CD4-positive, alpha-beta T cell (primary cell): ENCODE data around the gene EXOC6. TPM values are rescaled to one million over a fixed set of nuclear protein-coding genes. Genes with fewer than 3 reads are reported as not detected.

ENCODE experiments used
- ATAC-seq: fragments of 200-7000 bp; cut with Tn5 transposase; one replicate; pipeline ENCODE4 v1.10.0; 2022; ENCODE audit warnings: mild to moderate bottlenecking; ENCODE audit not compliant: poor library complexity
- CTCF ChIA-PET: fragments of 350-600 bp; sonication (Branson Sonifier 250); formaldehyde crosslinking; loops from one replicate; lab custom pipeline; 2021; ENCODE audit warnings: antibody characterized with exemption, inconsistent platforms; lab: Charles Lee
- POLR2A ChIA-PET: fragments of 350-600 bp; sonication (Branson Sonifier 250); formaldehyde crosslinking; loops from one replicate; lab custom pipeline; 2021; ENCODE audit warnings: antibody characterized with exemption, inconsistent platforms; lab: Charles Lee
- DNase-seq, 14 experiments: peaks; one replicate each; pipeline ENCODE4 v3.0.0-alpha.2; 2013 to 2020; ENCODE audit warnings: mixed read lengths in 2 of 14
- H3K27ac ChIP-seq, 2 donors: one replicate each; pipeline versions ENCODE4 v1.5.1 to v1.7.0; 2013; ENCODE audit warnings: low read length in 2 of 2, low read depth in 1 of 2, mild to moderate bottlenecking in 1 of 2
- H3K27me3 ChIP-seq, 2 experiments: 1 replicate in 1 of 2; 2 replicates in 1 of 2; pipeline versions ENCODE4 v1.6.1 to v1.7.0; 2013; ENCODE audit warnings: low read length in 2 of 2, control low read depth in 1 of 2, mild to moderate bottlenecking in 1 of 2, moderate library complexity in 1 of 2; ENCODE audit not compliant: insufficient read depth in 2 of 2, control insufficient read depth in 1 of 2
- H3K36me3 ChIP-seq: one replicate; pipeline ENCODE4 v1.6.1; 2013; ENCODE audit warnings: low read length, control low read depth; ENCODE audit not compliant: insufficient read depth
- H3K4me1 ChIP-seq: one replicate; pipeline ENCODE4 v1.6.1; 2013; ENCODE audit warnings: low read length, control low read depth; ENCODE audit not compliant: insufficient read depth
- H3K4me3 ChIP-seq: one replicate; pipeline ENCODE4 v1.5.1; 2013; ENCODE audit warnings: mild to moderate bottlenecking, low read length, moderate library complexity
- H3K9me3 ChIP-seq, 2 experiments: 1 replicate in 1 of 2; 2 replicates in 1 of 2; pipeline versions ENCODE4 v1.6.1 to v1.7.0; 2013; ENCODE audit warnings: low read length in 2 of 2, mild to moderate bottlenecking in 2 of 2, control low read depth in 1 of 2, moderate library complexity in 1 of 2; ENCODE audit not compliant: control insufficient read depth in 1 of 2, insufficient read depth in 1 of 2
- H3K27ac Mint-ChIP-seq: one replicate; pipeline ENCODE4 v1.8.0; 2020; ENCODE audit warnings: mixed read lengths
- H3K27me3 Mint-ChIP-seq: one replicate; pipeline ENCODE4 v1.8.0; 2021; ENCODE audit warnings: mixed read lengths
- H3K36me3 Mint-ChIP-seq: one replicate; pipeline ENCODE4 v1.8.0; 2021; ENCODE audit warnings: low read depth, mixed read lengths
- H3K4me1 Mint-ChIP-seq: one replicate; pipeline ENCODE4 v1.8.0; 2021; ENCODE audit warnings: low read depth, mixed read lengths
- H3K4me3 Mint-ChIP-seq: one replicate; pipeline ENCODE4 v1.8.0; 2020; ENCODE audit warnings: mild to moderate bottlenecking, mixed read lengths
- H3K9me3 Mint-ChIP-seq: one replicate; pipeline ENCODE4 v1.8.0; 2020; ENCODE audit warnings: mixed read lengths
- intact Hi-C, 2 experiments: fragments of 100-400 bp; cut with DNase I in 1 of 2; cut with micrococcal nuclease in 1 of 2; formaldehyde crosslinking; loops; one replicate each; pipeline versions ENCODE4 v1.15.1 to v1.9.0; 2023 to 2025; cut with DNase I, micrococcal nuclease
- total RNA-seq, 174 experiments: library from RNA in 2 of 174; stranded (reverse) in 2 of 174; gene quantifications; one replicate each; pipeline ENCODE4 v1.2.3 and lab custom pipeline; 2021 to 2026
- TF ChIP-seq, protein P1 (sequence below): fragments of 200-600 bp; IDR thresholded peaks from one replicate; pipeline ENCODE4 v1.8.0; 2022; ENCODE audit warnings: antibody characterized with exemption, mild to moderate bottlenecking

The EXOC6 gene
- total RNA-seq, 2 experiments from 2014 or later, result 6.6 to 7.4 TPM

DNA sequence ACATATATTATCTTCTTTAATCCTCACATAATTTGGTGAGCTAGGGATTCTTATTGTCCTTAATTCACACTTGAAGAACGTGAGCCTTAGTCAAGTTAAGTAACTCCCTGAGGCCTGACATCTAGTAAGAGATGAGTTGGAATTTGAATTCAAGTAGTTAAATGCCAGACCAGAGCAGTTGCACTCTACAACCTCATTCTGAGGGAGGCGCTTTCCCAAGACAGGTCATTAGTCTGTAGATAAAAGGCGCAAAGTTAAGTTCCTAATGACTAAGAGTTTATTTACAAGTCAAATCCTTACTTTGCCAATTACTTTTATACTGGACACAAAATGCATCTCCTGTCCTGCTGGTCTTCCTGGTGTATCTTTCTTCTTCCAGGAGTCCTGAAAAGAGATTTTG is 3.6 kb upstream of the EXOC6 start:
- POLR2A ChIA-PET, result no interaction called here
- H3K36me3 ChIP-seq, result no peaks in the 10 kb centered on the region

DNA sequence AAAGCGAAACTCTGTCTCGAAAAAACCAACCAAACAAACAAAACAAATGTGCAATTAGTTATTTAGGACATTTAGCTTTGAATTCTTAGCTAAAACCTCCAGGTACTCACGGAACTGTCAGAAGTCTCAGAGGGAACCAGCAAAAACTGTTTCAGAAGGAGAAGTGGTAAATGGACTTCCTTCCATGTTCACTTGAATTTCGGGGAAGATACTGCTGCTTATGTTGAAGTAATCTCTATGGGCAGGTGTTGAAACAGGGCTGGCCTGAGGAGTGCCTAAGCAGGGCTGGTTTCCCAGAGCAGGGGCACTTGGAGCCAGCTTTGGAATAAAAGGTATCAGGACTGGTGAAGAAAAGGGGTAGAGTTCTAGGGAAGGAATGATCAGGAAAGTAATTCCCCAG is 2.4 kb upstream of the EXOC6 start:
- Mint-ChIP-seq H3K36me3 (no peaks in the 10 kb centered on the region), H3K4me3 (peak overlapping the region; percentile 50)

More for the DNA sequence above, 3.6 kb upstream of the EXOC6 start:
- no peaks in the 10 kb centered on the region for H3K9me3 ChIP-seq
- H3K27me3 Mint-ChIP-seq, result no peaks in the 10 kb centered on the region
- H3K27me3 ChIP-seq, result no peaks in the 10 kb centered on the region
- intact Hi-C loops, result loop anchor here in 1 of 2 experiments (1.0 to 10.0 kb wide), 9 partner anchors 35 to 1682 kb away; partner anchors contain the start of genes CEP55, CPEB3, FRA10AC1 and HECTD2
- TF ChIP-seq, protein P1, sequence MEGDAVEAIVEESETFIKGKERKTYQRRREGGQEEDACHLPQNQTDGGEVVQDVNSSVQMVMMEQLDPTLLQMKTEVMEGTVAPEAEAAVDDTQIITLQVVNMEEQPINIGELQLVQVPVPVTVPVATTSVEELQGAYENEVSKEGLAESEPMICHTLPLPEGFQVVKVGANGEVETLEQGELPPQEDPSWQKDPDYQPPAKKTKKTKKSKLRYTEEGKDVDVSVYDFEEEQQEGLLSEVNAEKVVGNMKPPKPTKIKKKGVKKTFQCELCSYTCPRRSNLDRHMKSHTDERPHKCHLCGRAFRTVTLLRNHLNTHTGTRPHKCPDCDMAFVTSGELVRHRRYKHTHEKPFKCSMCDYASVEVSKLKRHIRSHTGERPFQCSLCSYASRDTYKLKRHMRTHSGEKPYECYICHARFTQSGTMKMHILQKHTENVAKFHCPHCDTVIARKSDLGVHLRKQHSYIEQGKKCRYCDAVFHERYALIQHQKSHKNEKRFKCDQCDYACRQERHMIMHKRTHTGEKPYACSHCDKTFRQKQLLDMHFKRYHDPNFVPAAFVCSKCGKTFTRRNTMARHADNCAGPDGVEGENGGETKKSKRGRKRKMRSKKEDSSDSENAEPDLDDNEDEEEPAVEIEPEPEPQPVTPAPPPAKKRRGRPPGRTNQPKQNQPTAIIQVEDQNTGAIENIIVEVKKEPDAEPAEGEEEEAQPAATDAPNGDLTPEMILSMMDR, result no peak
- DNase-seq, result no peak
- no peak overlapping the region for H3K4me3 ChIP-seq
- peaks cover 12% of the 10 kb centered on the region for H3K4me1 ChIP-seq
- H3K9me3 Mint-ChIP-seq, result no peaks in the 10 kb centered on the region
- CTCF ChIA-PET, result no interaction called here
- ATAC-seq, result no peak
- H3K36me3 Mint-ChIP-seq, result no peaks in the 10 kb centered on the region
- H3K27ac Mint-ChIP-seq, result no peak overlapping the region
- H3K4me3 Mint-ChIP-seq, result no peak overlapping the region
- peaks cover 21% of the 10 kb centered on the region for H3K4me1 Mint-ChIP-seq
- H3K27ac ChIP-seq, result no peak overlapping the region

DNA sequence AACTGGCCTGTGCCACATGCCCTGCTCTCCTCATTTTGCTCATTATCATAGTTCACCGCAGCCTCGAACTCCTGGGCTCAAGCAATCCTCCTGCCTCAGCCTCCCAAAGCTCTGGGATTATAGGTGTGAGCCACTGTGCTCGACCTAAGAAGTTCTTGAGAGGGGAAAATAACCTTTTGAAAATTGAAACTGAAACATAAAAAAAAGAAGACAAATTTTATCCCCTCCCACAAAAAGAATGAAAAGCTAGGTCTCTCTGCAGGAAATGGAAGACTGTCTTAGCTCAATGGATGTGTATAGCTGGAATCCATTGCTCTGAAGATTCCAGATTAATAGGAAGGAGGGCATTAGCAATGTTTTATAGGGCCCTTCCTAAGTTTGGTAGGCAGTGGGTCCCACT is 2.0 kb upstream of the EXOC6 start:
- Histone ChIP-seq H3K4me3 (no peak overlapping the region), H3K27ac (no peak overlapping the region), H3K36me3 (no peaks in the 10 kb centered on the region), H3K9me3 (no peaks in the 10 kb centered on the region), H3K4me1 (peaks cover 12% of the 10 kb centered on the region), H3K27me3 (no peaks in the 10 kb centered on the region)
- intact Hi-C loops, result loop anchor here in 1 of 2 experiments (5.0 to 10.0 kb wide), 8 partner anchors 254 to 1684 kb away; partner anchors contain the start of genes CEP55, CPEB3, FRA10AC1 and HECTD2
- H3K4me3 Mint-ChIP-seq, result peak overlapping the region; percentile 94
- no peaks in the 10 kb centered on the region for H3K9me3 Mint-ChIP-seq
- no peak for DNase-seq
- TF ChIP-seq, protein P1, result no peak
- H3K4me1 Mint-ChIP-seq, result peaks cover 23% of the 10 kb centered on the region
- no peak for ATAC-seq
- CTCF ChIA-PET, result no interaction called here
- peak overlapping the region; percentile 85 for H3K27ac Mint-ChIP-seq
- POLR2A ChIA-PET, result interaction anchor here (1.2 kb wide), 1 partner anchor 26 kb away, joined by 3 read pairs; no protein-coding TSS in a partner anchor
- H3K27me3 Mint-ChIP-seq, result no peaks in the 10 kb centered on the region
- no peaks in the 10 kb centered on the region for H3K36me3 Mint-ChIP-seq

More for the DNA sequence above, 2.4 kb upstream of the EXOC6 start:
- Histone ChIP-seq H3K27ac (no peak overlapping the region), H3K36me3 (no peaks in the 10 kb centered on the region), H3K4me1 (peaks cover 12% of the 10 kb centered on the region), H3K4me3 (no peak overlapping the region), H3K9me3 (no peaks in the 10 kb centered on the region), H3K27me3 (no peaks in the 10 kb centered on the region)
- ATAC-seq (no peak), DNase-seq (no peak)
- intact Hi-C loops, result loop anchor here in 1 of 2 experiments (1.0 to 10.0 kb wide), 9 partner anchors 33 to 1684 kb away; partner anchors contain the start of genes CEP55, CPEB3, FRA10AC1 and HECTD2
- ChIA-PET CTCF (interaction anchor here (0.7 kb wide), 1 partner anchor 607 kb away, joined by 3 read pairs; no protein-coding TSS in a partner anchor), POLR2A (interaction anchor here (1.2 kb wide), 1 partner anchor 27 kb away, joined by 3 read pairs; no protein-coding TSS in a partner anchor)
- H3K27me3 Mint-ChIP-seq, result no peaks in the 10 kb centered on the region
- TF ChIP-seq, protein P1, result no peak
- H3K27ac Mint-ChIP-seq, result peak overlapping the region; percentile 85
- H3K9me3 Mint-ChIP-seq, result no peaks in the 10 kb centered on the region
- H3K4me1 Mint-ChIP-seq, result peaks cover 23% of the 10 kb centered on the region
